OCI-LY7 (cell line): ENCODE measurements around the gene VEGFD. TPM values are rescaled to one million over a fixed set of nuclear protein-coding genes. Genes with fewer than 3 reads are reported as not detected.

Experiments
- BruUV-seq: library from RNA; stranded (reverse); fragments of 400-500 nt; replicated peaks from 2 replicates; lab custom pipeline; 2021; lab: Mats Ljungman, UMichigan
- CTCF ChIA-PET: fragments of 300-600 bp; sonication (Branson Sonifier 250); formaldehyde crosslinking; loops from one replicate; lab custom pipeline; 2022; ENCODE audit warnings: antibody characterized with exemption; ENCODE audit not compliant: unreplicated experiment; lab: Charles Lee
- POLR2A ChIA-PET: fragments of 300-600 bp; sonication (Branson Sonifier 250); formaldehyde crosslinking; loops from one replicate; lab custom pipeline; 2022; ENCODE audit warnings: antibody characterized with exemption; lab: Charles Lee
- DNase-seq: peaks from one replicate; pipeline ENCODE4 v3.0.0-alpha.2; 2015; ENCODE audit warnings: low spot score
- H2AFZ ChIP-seq: fragments of 200-600 bp; sonication (generic), shearing (Covaris generic); 2 replicates; pipeline ENCODE4 v1.6.1; 2014; ENCODE audit warnings: mild to moderate bottlenecking, antibody characterized with exemption, low read length, moderate library complexity
- H3K27ac ChIP-seq: fragments of 200-600 bp; sonication (generic); 2 replicates; pipeline ENCODE4 v1.5.1; 2014; ENCODE audit warnings: mixed run types, low read depth, mild to moderate bottlenecking, moderate library complexity, low read length, inconsistent platforms; ENCODE audit not compliant: poor library complexity, severe bottlenecking
- H3K36me3 ChIP-seq: fragments of 200-600 bp; sonication (generic); 2 replicates; pipeline ENCODE4 v1.6.1; 2014; ENCODE audit warnings: mild to moderate bottlenecking, antibody characterized with exemption, low read length, moderate library complexity, mixed read lengths; ENCODE audit not compliant: insufficient read depth
- H3K4me1 ChIP-seq: fragments of 200-600 bp; sonication (generic); 2 replicates; pipeline ENCODE4 v1.5.1; 2014; ENCODE audit warnings: mild to moderate bottlenecking, low read length; ENCODE audit not compliant: insufficient read depth, poor library complexity, severe bottlenecking
- H3K4me2 ChIP-seq: fragments of 200-600 bp; sonication (generic); 2 replicates; pipeline ENCODE4 v1.6.1; 2014; ENCODE audit warnings: mild to moderate bottlenecking, low read length
- H3K4me3 ChIP-seq: fragments of 200-600 bp; sonication (generic); 2 replicates; pipeline ENCODE4 v1.5.1; 2014; ENCODE audit warnings: mild to moderate bottlenecking, low read depth, low read length; ENCODE audit not compliant: poor library complexity, severe bottlenecking
- H3K79me2 ChIP-seq: fragments of 200-600 bp; sonication (generic); 2 replicates; pipeline ENCODE4 v1.6.1; 2016; ENCODE audit warnings: low read depth, mild to moderate bottlenecking, low read length, moderate library complexity, mixed read lengths; ENCODE audit not compliant: insufficient read depth
- H3K9me2 ChIP-seq: fragments of 200-600 bp; sonication (generic); 2 replicates; pipeline ENCODE4 v1.6.1; 2016; ENCODE audit warnings: mild to moderate bottlenecking, low read length, mixed read lengths; ENCODE audit not compliant: insufficient read depth
- H3K9me3 ChIP-seq: fragments of 200-600 bp; sonication (generic); 2 replicates; pipeline ENCODE4 v1.6.1; 2014; ENCODE audit warnings: mild to moderate bottlenecking, mixed run types, low read length, mixed read lengths
- H4K20me1 ChIP-seq: fragments of 200-600 bp; sonication (generic); 2 replicates; pipeline ENCODE4 v1.6.1; 2014; ENCODE audit warnings: mild to moderate bottlenecking, antibody characterized with exemption, low read length, moderate library complexity, mixed read lengths; ENCODE audit not compliant: insufficient read depth
- CTCF ChIP-seq: fragments of 200-600 bp; sonication (generic); conservative IDR thresholded peaks from 2 replicates; pipeline ENCODE4 v1.5.1; 2014; ENCODE audit warnings: mild to moderate bottlenecking, antibody characterized with exemption, low read length, moderate library complexity, mixed read lengths
- EZH2phosphoT487 ChIP-seq: fragments of 200-600 bp; sonication (generic); IDR thresholded peaks from 2 replicates; pipeline ENCODE4 v1.6.1; 2018; ENCODE audit warnings: low read depth, borderline replicate concordance, mild to moderate bottlenecking, mixed run types, antibody characterized with exemption, low read length, moderate library complexity, mixed read lengths
- intact Hi-C: fragments of 100-400 bp; cut with micrococcal nuclease; formaldehyde crosslinking; loops from one replicate; pipeline ENCODE4 v1.10.0; 2022; ENCODE audit not compliant: unreplicated experiment
- total RNA-seq, 2 experiments: library from RNA; depleted of rRNA in 1 of 2; stranded (reverse); fragments of >200 nt in 1 of 2; shearing (Covaris generic) in 1 of 2; gene quantifications; 2 replicates each; pipeline ENCODE4 v1.2.3, GENCODE V29; 2014 to 2022

VEGFD gene
- total RNA-seq, 2 experiments from 2014 or later = not detected

DNA sequence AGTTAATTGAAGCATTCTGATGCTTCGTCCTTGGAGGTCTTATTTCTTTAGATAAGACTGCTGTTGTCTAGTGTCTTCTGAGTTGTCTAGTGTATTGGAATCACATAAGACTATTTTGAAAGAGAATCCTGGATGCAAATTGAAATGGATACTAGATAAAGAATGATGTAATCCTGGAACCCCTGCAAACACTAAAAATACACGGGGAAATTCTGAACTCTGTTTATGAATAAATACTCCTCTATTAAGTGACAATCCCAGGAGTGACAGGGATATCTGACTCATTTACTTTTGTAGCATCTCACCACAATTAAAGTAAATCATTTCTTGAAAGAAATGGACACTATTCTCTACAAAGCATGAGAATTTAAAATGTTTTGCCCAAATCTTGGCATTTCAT, 69.7 kb downstream of the VEGFD start:
- no peaks in the 10 kb centered on the region for H3K9me2 ChIP-seq
- DNase-seq = no peak
- TF ChIP-seq EZH2phosphoT487 (no peak), CTCF (no peak)
- no peak overlapping the region for H3K4me2 ChIP-seq
- ChIA-PET CTCF (no interaction called here), POLR2A (no interaction called here)
- intact Hi-C loops = no loop called here
- no peak overlapping the region for H2AFZ ChIP-seq
- no TSS peak for BruUV-seq
- H3K79me2 ChIP-seq = no peaks in the 10 kb centered on the region
- no peaks in the 10 kb centered on the region for H3K4me1 ChIP-seq
- H3K36me3 ChIP-seq = no peaks in the 10 kb centered on the region
- H4K20me1 ChIP-seq = no peaks in the 10 kb centered on the region
- H3K9me3 ChIP-seq = no peaks in the 10 kb centered on the region
- no peak overlapping the region for H3K27ac ChIP-seq
- H3K4me3 ChIP-seq = no peak overlapping the region

DNA sequence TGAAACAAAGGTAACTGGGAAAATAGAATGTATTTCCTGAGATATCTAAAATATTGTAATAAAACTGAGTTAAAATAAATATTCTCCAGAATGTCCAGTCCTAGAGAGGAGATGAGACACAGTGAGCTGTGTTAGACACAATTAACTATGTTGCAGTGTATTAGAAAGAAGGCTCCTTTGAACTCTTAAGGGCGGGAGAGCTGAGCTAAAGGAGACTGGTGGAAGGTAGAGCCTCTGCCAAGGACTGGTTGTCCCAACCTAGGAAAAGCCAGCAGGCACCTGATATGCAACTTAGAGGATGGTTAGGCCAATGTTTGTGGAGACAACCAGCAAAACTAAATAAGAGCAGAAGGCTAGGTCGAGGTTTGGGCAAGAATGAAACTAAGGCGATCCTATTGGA, 73.1 kb downstream of the VEGFD start:
- CTCF ChIA-PET = no interaction called here

More for the DNA sequence above, 73.1 kb downstream of the VEGFD start:
- no peak for TF ChIP-seq EZH2phosphoT487
- no peak for TF ChIP-seq CTCF
- POLR2A ChIA-PET = no interaction called here
- Histone ChIP-seq H3K79me2 (no peaks in the 10 kb centered on the region), H3K27ac (no peak overlapping the region), H3K36me3 (no peaks in the 10 kb centered on the region), H3K9me2 (no peaks in the 10 kb centered on the region), H3K4me1 (no peaks in the 10 kb centered on the region), H4K20me1 (no peaks in the 10 kb centered on the region), H3K9me3 (no peaks in the 10 kb centered on the region), H3K4me3 (no peak overlapping the region), H3K4me2 (no peak overlapping the region), H2AFZ (no peak overlapping the region)
- no TSS peak for BruUV-seq
- DNase-seq = no peak
- intact Hi-C loops = no loop called here
